Measurements from ENCODE around the gene POU2F3.

POU2F3 gene

DNA sequence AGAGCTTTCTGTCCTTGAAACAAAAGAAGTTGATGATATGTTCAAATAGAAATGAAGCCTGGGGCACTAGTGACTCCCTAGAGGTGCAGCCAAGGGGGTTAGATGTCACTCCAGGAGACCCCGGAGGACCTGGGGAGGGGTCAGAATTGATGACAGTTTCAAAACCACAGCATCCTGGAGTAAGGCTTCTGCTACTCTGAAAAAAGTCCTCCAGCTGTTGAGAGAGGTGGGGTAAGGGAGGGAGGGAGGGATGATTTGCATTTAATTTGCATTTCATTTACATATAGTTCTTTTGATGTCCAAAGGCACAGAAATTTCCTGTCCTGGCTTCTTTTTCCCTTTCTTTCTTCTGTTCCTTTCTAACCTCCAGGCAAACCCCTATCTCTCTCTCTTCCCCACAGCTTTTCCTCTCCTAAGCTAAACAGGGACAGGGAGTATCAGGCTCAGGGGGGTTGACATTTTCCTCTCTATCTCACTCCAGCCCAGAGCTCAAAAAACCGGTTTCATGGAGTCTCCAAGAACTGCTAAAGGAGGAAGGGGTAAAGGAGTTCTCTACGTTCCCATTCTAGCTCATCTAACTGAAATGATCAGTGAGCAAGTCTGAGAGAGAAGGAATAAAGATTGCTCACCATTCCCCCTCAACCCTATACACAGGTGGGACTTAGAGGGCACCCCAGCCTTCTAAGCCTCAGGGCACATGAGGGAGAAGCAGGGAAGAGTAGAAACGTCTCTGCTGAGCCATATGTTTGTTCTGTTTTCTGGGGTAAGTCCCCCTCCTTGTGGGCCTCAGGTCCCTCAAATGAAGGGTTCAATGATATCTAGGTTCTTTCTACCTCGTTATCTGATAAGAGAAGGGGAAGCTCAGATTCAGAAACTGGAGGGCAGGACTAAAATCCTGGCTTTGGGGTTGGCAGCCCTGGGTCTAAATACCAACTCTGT is 3.5 kb upstream of the POU2F3 start:
- no peak overlapping the region for H3K4me3 ChIP-seq (ENCODE audit: low read length)
- H3K36me3 ChIP-seq (replicated peaks; ENCODE audit: low read depth, low read length): no peaks in the 10 kb centered on the region
- no peak overlapping the region for H3K4me2 ChIP-seq (ENCODE audit: low read length)
- H3K9ac ChIP-seq (ENCODE audit: low read length): no peak overlapping the region
- 0 out of 2 replicates have a peak, but pooled peaks cover 4% of the 10 kb centered on the region for H4K20me1 ChIP-seq (ENCODE audit: insufficient read depth, low read length)
- H2AFZ ChIP-seq (ENCODE audit: low read depth, low read length): no peak overlapping the region
- H3K4me1 ChIP-seq (ENCODE audit: low read length): no peaks in the 10 kb centered on the region
- H3K79me2 ChIP-seq (ENCODE audit: low read length): no peaks in the 10 kb centered on the region
- H3K27ac ChIP-seq (ENCODE audit: low read length): no peak overlapping the region
- no peaks in the 10 kb centered on the region for H3K9me3 ChIP-seq (ENCODE audit: insufficient read depth, low read length)
- H3K27me3 ChIP-seq (ENCODE audit: low read depth, low read length): peaks cover 63% of the 10 kb centered on the region
- TF ChIP-seq, protein P1, sequence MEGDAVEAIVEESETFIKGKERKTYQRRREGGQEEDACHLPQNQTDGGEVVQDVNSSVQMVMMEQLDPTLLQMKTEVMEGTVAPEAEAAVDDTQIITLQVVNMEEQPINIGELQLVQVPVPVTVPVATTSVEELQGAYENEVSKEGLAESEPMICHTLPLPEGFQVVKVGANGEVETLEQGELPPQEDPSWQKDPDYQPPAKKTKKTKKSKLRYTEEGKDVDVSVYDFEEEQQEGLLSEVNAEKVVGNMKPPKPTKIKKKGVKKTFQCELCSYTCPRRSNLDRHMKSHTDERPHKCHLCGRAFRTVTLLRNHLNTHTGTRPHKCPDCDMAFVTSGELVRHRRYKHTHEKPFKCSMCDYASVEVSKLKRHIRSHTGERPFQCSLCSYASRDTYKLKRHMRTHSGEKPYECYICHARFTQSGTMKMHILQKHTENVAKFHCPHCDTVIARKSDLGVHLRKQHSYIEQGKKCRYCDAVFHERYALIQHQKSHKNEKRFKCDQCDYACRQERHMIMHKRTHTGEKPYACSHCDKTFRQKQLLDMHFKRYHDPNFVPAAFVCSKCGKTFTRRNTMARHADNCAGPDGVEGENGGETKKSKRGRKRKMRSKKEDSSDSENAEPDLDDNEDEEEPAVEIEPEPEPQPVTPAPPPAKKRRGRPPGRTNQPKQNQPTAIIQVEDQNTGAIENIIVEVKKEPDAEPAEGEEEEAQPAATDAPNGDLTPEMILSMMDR (IDR thresholded peaks at IDR 0.05; ENCODE audit: low read depth, low read length): no peak
- TF ChIP-seq EZH2phosphoT487 (IDR thresholded peaks at IDR 0.05; ENCODE audit: low read depth): no peak

- Histone ChIP-seq H2AFZ (ENCODE audit: low read depth, low read length) (no peak overlapping the region), H3K27me3 (ENCODE audit: low read depth, low read length) (peaks cover 62% of the 10 kb centered on the region), H3K27ac (ENCODE audit: low read length) (no peak overlapping the region), H3K79me2 (ENCODE audit: low read length) (no peaks in the 10 kb centered on the region), H3K4me2 (ENCODE audit: low read length) (no peak overlapping the region), H3K9ac (ENCODE audit: low read length) (no peak overlapping the region), H3K4me3 (ENCODE audit: low read length) (no peak overlapping the region), H3K36me3 (replicated peaks; ENCODE audit: low read depth, low read length) (no peaks in the 10 kb centered on the region), H3K9me3 (ENCODE audit: insufficient read depth, low read length) (no peaks in the 10 kb centered on the region), H3K4me1 (ENCODE audit: low read length) (no peaks in the 10 kb centered on the region), H4K20me1 (ENCODE audit: insufficient read depth, low read length) (0 out of 2 replicates have a peak, but pooled peaks cover 4% of the 10 kb centered on the region)
- TF ChIP-seq, protein P1 (IDR thresholded peaks at IDR 0.05; ENCODE audit: low read depth, low read length): no peak
- no peak for TF ChIP-seq EZH2phosphoT487 (IDR thresholded peaks at IDR 0.05; ENCODE audit: low read depth)
Observed at GRCh38 chr11:120238968-120239620, 846 bp upstream of the POU2F3 start.

GRCh38 chr11:120240866-120241265 is 926 bp downstream of the POU2F3 start:
- peaks cover 6% of the 10 kb centered on the region for H3K4me1 ChIP-seq (ENCODE audit: low read length)
- no peaks in the 10 kb centered on the region for H3K9me3 ChIP-seq (ENCODE audit: insufficient read depth, low read length)
- no peak overlapping the region for H3K4me3 ChIP-seq (ENCODE audit: low read length)
- 0 out of 2 replicates have a peak, but pooled peaks cover 4% of the 10 kb centered on the region for H4K20me1 ChIP-seq (ENCODE audit: insufficient read depth, low read length)
- H3K79me2 ChIP-seq (ENCODE audit: low read length): no peaks in the 10 kb centered on the region
- no peak overlapping the region for H3K4me2 ChIP-seq (ENCODE audit: low read length)
- TF ChIP-seq, protein P1 (IDR thresholded peaks at IDR 0.05; ENCODE audit: low read depth, low read length): no peak
- no peak for TF ChIP-seq EZH2phosphoT487 (IDR thresholded peaks at IDR 0.05; ENCODE audit: low read depth)
- H2AFZ ChIP-seq (ENCODE audit: low read depth, low read length): no peak overlapping the region
- no peaks in the 10 kb centered on the region for H3K36me3 ChIP-seq (replicated peaks; ENCODE audit: low read depth, low read length)
- H3K9ac ChIP-seq (ENCODE audit: low read length): no peak overlapping the region
- peaks cover 67% of the 10 kb centered on the region for H3K27me3 ChIP-seq (ENCODE audit: low read depth, low read length)
- no peak overlapping the region for H3K27ac ChIP-seq (ENCODE audit: low read length)

DNA sequence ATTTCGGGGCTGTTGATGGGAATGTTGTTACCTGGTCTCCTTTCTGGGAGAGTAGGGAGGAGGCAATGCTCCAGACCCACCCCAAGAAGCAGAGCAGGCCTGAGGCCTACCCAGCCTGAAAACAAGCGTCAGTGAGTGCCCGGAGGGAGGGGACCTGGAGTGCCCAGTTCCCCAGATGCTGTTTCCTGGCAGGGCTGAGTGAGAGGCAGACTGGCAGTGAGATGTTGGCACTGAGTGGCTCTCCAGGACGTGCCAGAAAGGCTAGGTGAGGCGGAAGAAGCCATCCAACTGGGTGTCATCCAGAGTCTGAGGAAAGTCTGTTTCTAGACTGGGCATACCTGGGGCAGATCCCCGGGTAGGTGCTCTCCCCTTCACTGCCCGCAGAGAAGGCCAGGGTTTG is 1.3 kb downstream of the POU2F3 start:
- Histone ChIP-seq H3K9me3 (ENCODE audit: insufficient read depth, low read length) (no peaks in the 10 kb centered on the region), H4K20me1 (ENCODE audit: insufficient read depth, low read length) (0 out of 2 replicates have a peak, but pooled peaks cover 4% of the 10 kb centered on the region), H3K27me3 (ENCODE audit: low read depth, low read length) (peaks cover 68% of the 10 kb centered on the region), H3K4me3 (ENCODE audit: low read length) (no peak overlapping the region), H3K4me2 (ENCODE audit: low read length) (no peak overlapping the region), H2AFZ (ENCODE audit: low read depth, low read length) (no peak overlapping the region), H3K27ac (ENCODE audit: low read length) (no peak overlapping the region), H3K4me1 (ENCODE audit: low read length) (peaks cover 6% of the 10 kb centered on the region), H3K9ac (ENCODE audit: low read length) (no peak overlapping the region), H3K79me2 (ENCODE audit: low read length) (no peaks in the 10 kb centered on the region), H3K36me3 (replicated peaks; ENCODE audit: low read depth, low read length) (no peaks in the 10 kb centered on the region)
- TF ChIP-seq, protein P1 (IDR thresholded peaks at IDR 0.05; ENCODE audit: low read depth, low read length): no peak
- TF ChIP-seq EZH2phosphoT487 (IDR thresholded peaks at IDR 0.05; ENCODE audit: low read depth): no peak
